NCI-H82 treated with DMSO at 0.1 percent for 48 hours (cell line): ENCODE measurements around the gene FBRS.

Source experiments
- DNase-seq: peaks from one replicate; lab custom pipeline; 2025; ENCODE audit not compliant: unreplicated experiment; lab: John Stamatoyannopoulos, UW

The FBRS gene

GRCh38 chr16:30641378-30641982, 16.8 kb upstream of the FBRS start:
- DNase-seq: no peak

GRCh38 chr16:30644334-30644830, 13.8 kb upstream of the FBRS start:
- DNase-seq: no peak

GRCh38 chr16:30645727-30646126, 12.5 kb upstream of the FBRS start:
- DNase-seq: no peak

GRCh38 chr16:30647274-30647571, 11.0 kb upstream of the FBRS start:
- DNase-seq: no peak

GRCh38 chr16:30649725-30650368, 8.4 kb upstream of the FBRS start:
- DNase-seq: no peak

- DNase-seq: peak; percentile 98
Measured at GRCh38 chr16:30650369-30651123, 7.7 kb upstream of the FBRS start, which contains the start of gene PRR14. PRR14 (plus strand) TSS chr16:30650960; CDS start chr16:30651646, 686 bp downstream.

- peak; percentile 5 for DNase-seq
Measured at GRCh38 chr16:30651124-30652004, 6.9 kb upstream of the FBRS start.

GRCh38 chr16:30652005-30652296, 6.3 kb upstream of the FBRS start:
- no peak for DNase-seq

GRCh38 chr16:30652718-30653117, 5.5 kb upstream of the FBRS start:
- no peak for DNase-seq

- DNase-seq: no peak
Measured at GRCh38 chr16:30654856-30655255, 3.4 kb upstream of the FBRS start.

- no peak for DNase-seq
Measured at GRCh38 chr16:30655815-30656347, 2.4 kb upstream of the FBRS start.

GRCh38 chr16:30656388-30656787, 1.8 kb upstream of the FBRS start:
- no peak for DNase-seq

- DNase-seq: no peak
Measured at GRCh38 chr16:30656974-30657865, 1.0 kb upstream of the FBRS start.

GRCh38 chr16:30658731-30659506, 688 bp downstream of the FBRS start:
- peak; percentile 88 for DNase-seq

- DNase-seq: no peak
Measured at GRCh38 chr16:30659507-30660423, 1.5 kb downstream of the FBRS start.

GRCh38 chr16:30660424-30661261, 2.4 kb downstream of the FBRS start:
- no peak for DNase-seq

- DNase-seq: no peak
Measured at GRCh38 chr16:30662449-30662848, 4.2 kb downstream of the FBRS start.
